Mucosa of stomach (tissue), 1 donor: ENCODE measurements around the gene UPB1.
"Not testable (repeated sequence)": the region's sequence is repeated elsewhere in the genome, so short reads cannot be mapped to it uniquely, and the experiment has no call there.

ENCODE experiments used
- H3K27me3 ChIP-seq: one replicate; pipeline ENCODE4 v1.7.0; 2013; ENCODE audit warnings: mild to moderate bottlenecking, low read length; ENCODE audit not compliant: control insufficient read depth, insufficient read depth
- H3K36me3 ChIP-seq: one replicate; pipeline ENCODE4 v1.7.0; 2013; ENCODE audit warnings: low read length; ENCODE audit not compliant: control insufficient read depth, insufficient read depth
- H3K4me1 ChIP-seq: one replicate; pipeline ENCODE4 v1.7.0; 2013; ENCODE audit warnings: mild to moderate bottlenecking, low read length; ENCODE audit not compliant: control insufficient read depth, insufficient read depth
- H3K4me3 ChIP-seq: one replicate; pipeline ENCODE4 v1.7.0; 2013; ENCODE audit warnings: low read length
- H3K9ac ChIP-seq: one replicate; pipeline ENCODE4 v1.7.0; 2013; ENCODE audit warnings: mild to moderate bottlenecking, low read length, moderate library complexity
- H3K9me3 ChIP-seq: one replicate; pipeline ENCODE4 v1.7.0; 2013; ENCODE audit warnings: mild to moderate bottlenecking, low read length, moderate library complexity; ENCODE audit not compliant: control insufficient read depth
- donor health status: Pancreatic carcinoma.

UPB1 gene

GRCh38 chr22:24483976-24484545 lies 11.1 kb upstream of the UPB1 start:
- no peak overlapping the region for H3K4me3 ChIP-seq
- H3K27me3 ChIP-seq: no peaks in the 10 kb centered on the region
- no peaks in the 10 kb centered on the region for H3K9me3 ChIP-seq
- no peaks in the 10 kb centered on the region for H3K36me3 ChIP-seq
- H3K9ac ChIP-seq: no peak overlapping the region
- H3K4me1 ChIP-seq: no peaks in the 10 kb centered on the region

- Histone ChIP-seq H3K9me3 (no peaks in the 10 kb centered on the region), H3K4me3 (no peak overlapping the region), H3K27me3 (no peaks in the 10 kb centered on the region), H3K36me3 (no peaks in the 10 kb centered on the region), H3K4me1 (no peaks in the 10 kb centered on the region), H3K9ac (no peak overlapping the region)
These were observed 10.0 kb upstream of the UPB1 start for GRCh38 chr22:24485170-24485569.

- Histone ChIP-seq H3K36me3 (no peaks in the 10 kb centered on the region), H3K9me3 (no peaks in the 10 kb centered on the region)
These were observed 9.5 kb upstream of the UPB1 start for GRCh38 chr22:24485608-24486007.

GRCh38 chr22:24486501-24486921 lies 8.6 kb upstream of the UPB1 start:
- Histone ChIP-seq H3K36me3 (no peaks in the 10 kb centered on the region), H3K4me3 (no peak overlapping the region), H3K9ac (no peak overlapping the region), H3K9me3 (no peaks in the 10 kb centered on the region), H3K27me3 (no peaks in the 10 kb centered on the region), H3K4me1 (no peaks in the 10 kb centered on the region)

More at GRCh38 chr22:24485608-24486007, 9.5 kb upstream of the UPB1 start:
- no peaks in the 10 kb centered on the region for H3K4me1 ChIP-seq
- H3K27me3 ChIP-seq: no peaks in the 10 kb centered on the region
- H3K9ac ChIP-seq: no peak overlapping the region
- no peak overlapping the region for H3K4me3 ChIP-seq

GRCh38 chr22:24489011-24489410 lies 6.1 kb upstream of the UPB1 start:
- H3K9me3 ChIP-seq: no peaks in the 10 kb centered on the region
- H3K27me3 ChIP-seq: peaks cover 8% of the 10 kb centered on the region
- H3K4me3 ChIP-seq: no peak overlapping the region
- no peaks in the 10 kb centered on the region for H3K36me3 ChIP-seq
- peaks cover 3% of the 10 kb centered on the region for H3K4me1 ChIP-seq
- H3K9ac ChIP-seq: no peak overlapping the region

GRCh38 chr22:24489434-24489833 lies 5.7 kb upstream of the UPB1 start:
- H3K4me1 ChIP-seq, H3K9ac ChIP-seq, H3K9me3 ChIP-seq, H3K4me3 ChIP-seq, H3K36me3 ChIP-seq: not testable (repeated sequence)
- H3K27me3 ChIP-seq: peaks cover 12% of the 10 kb centered on the region

GRCh38 chr22:24492391-24492790 lies 2.7 kb upstream of the UPB1 start:
- peaks cover 29% of the 10 kb centered on the region for H3K27me3 ChIP-seq
- H3K4me1 ChIP-seq: peaks cover 10% of the 10 kb centered on the region
- no peak overlapping the region for H3K4me3 ChIP-seq

GRCh38 chr22:24494167-24494527 lies 985 bp upstream of the UPB1 start:
- H3K4me3 ChIP-seq: no peak overlapping the region
- H3K9ac ChIP-seq: no peak overlapping the region
- H3K36me3 ChIP-seq: no peaks in the 10 kb centered on the region
- no peaks in the 10 kb centered on the region for H3K9me3 ChIP-seq
- peaks cover 29% of the 10 kb centered on the region for H3K27me3 ChIP-seq
- H3K4me1 ChIP-seq: peaks cover 10% of the 10 kb centered on the region

More at GRCh38 chr22:24492391-24492790, 2.7 kb upstream of the UPB1 start:
- no peaks in the 10 kb centered on the region for H3K36me3 ChIP-seq
- no peaks in the 10 kb centered on the region for H3K9me3 ChIP-seq
- H3K9ac ChIP-seq: no peak overlapping the region

- Histone ChIP-seq H3K4me1 (peaks cover 10% of the 10 kb centered on the region), H3K4me3 (no peak overlapping the region), H3K27me3 (peaks cover 29% of the 10 kb centered on the region), H3K36me3 (no peaks in the 10 kb centered on the region), H3K9me3 (no peaks in the 10 kb centered on the region), H3K9ac (no peak overlapping the region)
These were observed 188 bp downstream of the UPB1 start for GRCh38 chr22:24495365-24495675.

GRCh38 chr22:24496234-24496633 lies 1.1 kb downstream of the UPB1 start:
- Histone ChIP-seq H3K9me3 (no peaks in the 10 kb centered on the region), H3K4me3 (no peak overlapping the region), H3K27me3 (peaks cover 29% of the 10 kb centered on the region), H3K9ac (no peak overlapping the region), H3K4me1 (peaks cover 10% of the 10 kb centered on the region), H3K36me3 (no peaks in the 10 kb centered on the region)

- Histone ChIP-seq H3K27me3 (peaks cover 29% of the 10 kb centered on the region), H3K9me3 (no peaks in the 10 kb centered on the region), H3K36me3 (no peaks in the 10 kb centered on the region), H3K4me3 (no peak overlapping the region), H3K9ac (no peak overlapping the region), H3K4me1 (peaks cover 10% of the 10 kb centered on the region)
These were observed 1.5 kb downstream of the UPB1 start for GRCh38 chr22:24496661-24497060.

- Histone ChIP-seq H3K4me3 (no peak overlapping the region), H3K9ac (no peak overlapping the region), H3K36me3 (no peaks in the 10 kb centered on the region), H3K4me1 (peaks cover 10% of the 10 kb centered on the region), H3K9me3 (no peaks in the 10 kb centered on the region), H3K27me3 (peaks cover 29% of the 10 kb centered on the region)
These were observed 2.7 kb downstream of the UPB1 start for GRCh38 chr22:24497841-24498258.

GRCh38 chr22:24498824-24499223 lies 3.7 kb downstream of the UPB1 start:
- Histone ChIP-seq H3K9me3 (no peaks in the 10 kb centered on the region), H3K27me3 (peaks cover 23% of the 10 kb centered on the region), H3K36me3 (no peaks in the 10 kb centered on the region), H3K4me3 (no peak overlapping the region), H3K4me1 (peaks cover 9% of the 10 kb centered on the region), H3K9ac (no peak overlapping the region)
